Right hindlimb (tissue), 1 donor: ENCODE measurements around the gene ATP10A.

ENCODE experiments used
- DNase-seq: peaks from one replicate; pipeline ENCODE4 v3.0.0-alpha.2; 2018

The ATP10A gene

DNA sequence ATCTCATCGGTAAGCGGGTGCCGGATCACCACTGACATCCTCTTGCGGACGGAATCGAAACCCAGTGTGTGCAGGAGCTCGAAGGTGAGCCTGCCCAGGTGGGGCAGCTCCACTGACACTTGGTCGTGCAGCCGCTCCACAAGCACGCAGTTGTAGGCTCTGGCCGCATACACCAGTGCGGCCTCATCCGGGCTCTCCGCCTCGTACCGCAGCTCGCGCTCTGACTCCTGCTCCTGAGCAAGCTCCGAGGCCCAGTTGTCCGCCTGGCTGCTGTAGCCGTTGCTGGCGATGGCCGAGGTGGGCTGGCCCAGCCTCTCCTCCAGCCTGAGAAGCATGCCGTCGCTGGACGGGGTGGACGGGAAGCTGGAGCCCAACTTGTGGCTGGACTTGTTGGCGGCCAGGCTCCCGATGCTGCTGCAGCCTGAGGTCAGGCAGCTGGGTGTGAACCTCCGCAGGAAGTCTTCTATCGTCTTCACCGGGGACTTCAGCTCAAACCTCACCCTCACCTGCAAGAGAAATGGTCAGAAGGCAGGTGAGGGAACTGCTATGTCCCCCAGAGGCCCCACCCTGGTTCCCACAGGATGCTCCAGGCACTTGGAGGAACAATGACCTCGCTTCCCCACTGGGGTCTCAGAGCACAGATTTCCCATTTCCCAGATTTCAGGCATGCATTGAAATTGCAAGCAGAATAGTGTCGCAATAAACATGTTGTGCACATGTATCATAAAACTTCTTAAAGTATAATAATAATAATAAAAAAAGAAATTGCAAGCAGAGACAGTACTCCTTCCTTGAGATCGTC lies 149.2 kb downstream of the ATP10A start:
- DNase-seq: no peak

DNA sequence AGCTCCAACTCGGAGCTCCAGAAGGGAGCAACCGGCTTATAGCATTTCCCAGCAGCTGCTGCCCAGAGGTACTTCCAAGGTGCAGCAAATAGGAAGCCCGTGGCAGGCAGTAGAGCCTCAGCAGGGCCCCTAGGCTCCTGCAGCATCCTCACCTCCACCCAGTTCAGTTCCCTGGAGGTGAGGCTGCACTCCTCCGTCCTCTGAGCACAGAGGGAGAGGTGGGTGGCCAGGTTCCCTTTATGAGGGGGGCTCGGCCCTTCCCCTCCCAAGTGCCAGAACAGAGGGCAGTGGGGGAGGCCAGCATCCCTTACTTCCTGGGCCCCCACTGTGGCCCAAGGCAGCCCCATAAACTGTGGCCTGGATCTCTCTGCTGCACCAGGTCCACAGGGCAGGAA lies 150.2 kb downstream of the ATP10A start:
- no peak for DNase-seq

DNA sequence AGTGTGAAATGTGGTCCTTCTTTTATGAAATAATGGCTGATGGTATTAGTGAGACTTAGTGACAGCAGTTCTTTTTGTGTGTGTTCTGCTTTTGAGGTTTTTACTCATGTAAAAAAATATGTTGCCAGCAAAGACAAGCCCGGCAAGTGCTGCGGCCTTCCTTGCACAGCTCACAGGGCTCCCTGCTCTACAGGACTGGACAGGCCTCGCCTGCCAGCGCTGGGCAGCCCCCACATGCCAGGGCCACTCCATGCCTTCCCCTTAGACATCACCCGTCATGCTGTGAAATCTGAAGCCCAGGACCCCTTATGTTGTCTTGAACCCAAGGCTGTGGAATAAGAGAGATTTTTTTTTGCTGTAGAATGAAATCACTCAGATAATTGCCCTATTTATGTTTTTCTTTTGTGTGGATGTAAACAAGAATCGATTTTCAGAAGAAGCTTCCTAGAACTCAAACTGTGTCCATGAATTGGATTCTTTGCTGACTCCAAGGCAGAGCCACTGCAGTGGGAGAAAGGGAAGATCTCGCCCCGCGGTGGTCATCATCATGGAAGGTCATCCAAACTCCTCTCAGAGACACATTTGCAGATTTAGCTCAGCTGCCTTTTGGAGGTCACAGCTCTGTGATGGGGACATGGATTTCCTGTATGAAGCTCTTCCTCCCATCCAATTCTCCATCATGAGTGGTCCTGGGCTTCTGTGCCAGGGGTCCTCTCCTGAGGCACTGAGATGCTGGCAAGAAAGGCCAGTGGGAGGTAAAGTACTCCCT lies 150.8 kb downstream of the ATP10A start:
- no peak for DNase-seq

DNA sequence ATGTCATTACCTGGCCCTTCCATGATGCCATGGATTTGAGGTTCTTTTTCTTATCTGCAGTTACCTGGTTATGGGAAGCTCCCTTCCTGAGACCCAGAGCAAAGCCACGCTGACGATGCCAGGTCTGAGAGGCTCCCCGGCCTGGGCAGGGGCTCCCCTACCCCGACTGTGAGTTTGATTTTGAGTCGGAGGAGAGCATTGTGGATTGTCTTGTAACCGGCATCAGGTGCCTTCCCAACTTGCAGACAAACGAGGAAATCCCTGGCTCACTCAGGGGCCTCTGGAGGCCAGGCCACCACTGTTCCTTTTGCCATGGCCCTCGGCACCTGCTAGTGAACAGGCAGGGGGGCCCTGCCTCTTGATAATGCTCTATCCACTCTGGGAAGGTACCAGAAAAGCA lies 151.4 kb downstream of the ATP10A start:
- DNase-seq: no peak

DNA sequence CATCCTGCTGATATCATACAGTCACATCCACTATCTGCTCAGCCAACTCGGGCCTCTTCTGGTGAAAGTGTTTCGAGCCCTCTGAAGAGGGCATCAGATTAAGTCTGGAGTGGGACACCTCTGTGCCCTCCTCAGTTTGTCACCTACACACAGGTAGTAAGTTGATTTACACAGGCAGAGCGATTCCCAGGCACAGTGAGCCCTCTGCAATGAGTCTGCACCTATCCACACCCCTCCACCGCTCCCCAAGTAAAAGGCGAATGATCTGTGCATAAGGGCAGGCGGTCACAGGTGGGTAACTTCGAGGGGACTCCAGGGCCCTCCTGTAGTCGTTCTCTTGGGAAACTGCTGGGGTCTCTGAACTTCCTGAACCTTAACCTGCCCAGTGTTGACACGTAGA lies 152.0 kb downstream of the ATP10A start:
- no peak for DNase-seq

DNA sequence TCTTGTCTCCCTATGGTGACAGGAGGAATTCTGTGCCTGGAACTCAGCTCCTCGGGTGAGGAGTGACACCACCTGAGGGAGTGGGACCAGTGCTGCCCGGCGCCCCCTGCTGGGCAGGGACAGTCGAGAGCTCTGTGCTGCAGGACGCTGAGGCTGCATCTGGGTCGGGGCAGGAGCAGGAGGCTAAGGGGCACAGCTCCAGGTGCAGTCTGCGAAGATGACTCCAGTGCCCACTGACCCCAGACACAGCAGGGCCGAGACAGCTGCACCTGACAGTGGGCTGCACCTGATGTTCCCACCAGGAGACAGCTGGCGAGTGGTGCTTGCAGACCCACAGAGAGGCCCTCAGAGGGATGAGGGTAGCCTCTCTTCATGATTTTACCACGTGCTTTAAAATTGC lies 152.9 kb downstream of the ATP10A start:
- no peak for DNase-seq

DNA sequence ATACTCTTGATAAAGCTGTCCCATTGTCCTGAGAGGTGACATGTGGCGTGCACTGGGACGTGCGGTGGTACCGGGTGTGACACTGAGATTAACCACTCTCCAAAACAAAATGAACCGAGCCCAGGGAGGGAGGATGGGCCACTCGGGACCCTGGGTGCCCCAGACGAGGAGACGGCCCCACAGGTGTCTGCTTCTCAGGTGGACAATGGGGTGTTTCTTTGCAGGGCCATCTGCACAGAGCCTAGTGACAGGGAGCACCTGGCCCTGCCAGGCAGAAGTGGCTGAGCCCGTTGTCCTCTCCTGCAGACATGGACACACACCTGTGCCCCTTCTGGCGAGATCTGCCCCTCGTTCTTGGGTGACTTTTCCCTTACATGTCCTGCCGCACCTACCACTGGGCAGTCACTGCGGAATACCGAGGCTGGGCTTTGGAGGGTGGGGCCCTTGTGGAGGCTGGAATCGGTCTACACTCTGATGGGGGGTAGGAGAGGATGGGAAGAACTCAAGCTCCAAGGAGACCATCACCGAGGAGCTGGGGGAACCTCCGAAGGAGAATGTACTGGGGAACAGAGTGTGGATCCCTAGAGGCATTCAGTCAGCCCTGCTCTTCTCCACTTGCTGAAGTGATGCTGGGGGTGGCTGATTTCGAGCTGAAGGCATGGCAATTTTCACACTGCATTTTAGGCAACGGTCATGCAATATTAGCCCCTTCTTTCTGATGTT lies 153.5 kb downstream of the ATP10A start:
- no peak for DNase-seq

DNA sequence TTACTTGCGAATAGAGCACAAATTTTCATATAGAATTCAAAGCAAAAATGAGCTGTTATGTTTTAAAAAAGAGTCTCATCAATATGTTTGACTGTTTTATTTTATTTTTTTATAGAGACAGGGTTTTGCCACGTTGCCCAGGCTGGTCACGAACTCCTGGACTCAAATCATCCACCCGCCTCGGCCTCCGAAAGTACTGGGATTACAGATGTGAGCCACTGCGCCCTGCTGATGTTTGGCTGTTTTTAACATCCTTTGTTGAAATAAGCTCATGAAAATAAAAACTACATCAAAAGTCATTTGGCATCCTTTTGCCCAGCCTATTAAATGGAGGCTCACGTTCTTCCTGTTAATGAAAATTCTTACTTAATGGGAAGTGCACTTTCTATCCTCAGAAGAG lies 154.7 kb downstream of the ATP10A start:
- no peak for DNase-seq

DNA sequence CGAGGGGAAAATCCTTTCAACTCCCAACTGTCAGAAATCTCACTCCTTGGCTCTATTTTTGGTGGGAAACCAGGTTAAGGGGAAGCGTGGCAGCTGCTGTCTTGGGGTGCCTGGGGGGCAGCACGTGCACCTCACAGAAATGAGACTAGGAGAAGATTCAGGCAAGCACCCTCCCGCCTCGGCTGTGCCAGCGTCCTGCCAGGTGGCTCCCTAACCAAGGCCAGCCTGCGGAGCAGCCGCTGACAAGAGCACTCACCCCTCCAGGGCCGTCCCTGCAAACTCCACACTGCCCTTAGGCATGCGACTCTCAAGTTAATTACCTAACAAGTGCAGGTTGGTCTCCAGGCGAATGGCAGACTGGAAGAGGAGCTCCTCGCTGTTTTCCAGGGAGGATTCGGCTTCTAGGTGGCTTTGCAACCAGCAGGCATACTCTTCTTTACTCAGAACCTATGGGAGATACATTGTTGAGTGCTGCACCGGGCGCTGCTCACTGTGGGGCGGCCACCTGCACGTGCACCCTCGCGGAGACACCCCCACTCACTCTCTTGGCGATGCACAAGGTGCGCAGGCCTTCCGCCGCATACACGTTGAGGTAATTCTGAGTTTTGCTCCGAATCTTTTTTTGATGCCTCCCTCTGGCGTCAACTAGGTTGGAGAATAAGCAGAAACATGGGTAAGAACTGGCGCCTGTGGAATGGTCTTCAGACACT lies 155.3 kb downstream of the ATP10A start:
- DNase-seq: no peak

DNA sequence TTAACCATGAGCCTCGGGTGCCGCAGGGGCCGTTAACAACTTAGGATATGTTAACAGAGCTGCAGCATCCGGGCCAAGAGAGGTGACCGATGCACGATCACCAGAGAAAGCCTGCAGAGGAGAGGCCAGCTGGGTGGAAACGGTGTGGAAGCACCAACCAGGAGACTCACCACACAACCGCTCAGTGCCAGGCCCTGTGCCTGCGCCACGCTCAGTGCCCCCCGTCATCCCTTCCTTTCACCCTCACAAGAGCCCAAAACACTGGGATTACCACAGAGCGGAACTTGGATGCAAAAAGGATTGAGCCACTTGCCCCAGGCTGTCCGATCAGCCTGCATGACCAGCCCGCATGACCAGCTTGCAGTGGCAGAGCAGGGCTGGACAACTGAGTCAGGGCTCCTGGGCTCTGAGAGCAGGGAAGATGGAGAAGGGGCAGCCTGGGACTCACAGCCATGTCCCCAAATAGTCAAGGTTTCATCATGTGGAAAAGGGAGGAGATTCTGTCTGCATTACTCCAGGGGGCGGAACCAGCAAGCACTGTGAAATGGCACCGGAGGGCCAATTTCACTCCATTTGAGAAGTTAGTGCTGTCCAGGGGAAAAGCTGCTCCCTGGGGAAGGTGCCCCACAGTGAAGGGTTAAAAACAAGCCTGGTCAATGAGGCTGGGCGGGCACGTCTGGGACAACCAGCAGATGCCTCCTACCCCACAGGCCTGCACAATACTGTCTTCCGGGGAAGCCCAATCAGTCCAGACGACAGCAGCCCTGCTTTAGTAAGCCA lies 156.8 kb downstream of the ATP10A start:
- DNase-seq: no peak

DNA sequence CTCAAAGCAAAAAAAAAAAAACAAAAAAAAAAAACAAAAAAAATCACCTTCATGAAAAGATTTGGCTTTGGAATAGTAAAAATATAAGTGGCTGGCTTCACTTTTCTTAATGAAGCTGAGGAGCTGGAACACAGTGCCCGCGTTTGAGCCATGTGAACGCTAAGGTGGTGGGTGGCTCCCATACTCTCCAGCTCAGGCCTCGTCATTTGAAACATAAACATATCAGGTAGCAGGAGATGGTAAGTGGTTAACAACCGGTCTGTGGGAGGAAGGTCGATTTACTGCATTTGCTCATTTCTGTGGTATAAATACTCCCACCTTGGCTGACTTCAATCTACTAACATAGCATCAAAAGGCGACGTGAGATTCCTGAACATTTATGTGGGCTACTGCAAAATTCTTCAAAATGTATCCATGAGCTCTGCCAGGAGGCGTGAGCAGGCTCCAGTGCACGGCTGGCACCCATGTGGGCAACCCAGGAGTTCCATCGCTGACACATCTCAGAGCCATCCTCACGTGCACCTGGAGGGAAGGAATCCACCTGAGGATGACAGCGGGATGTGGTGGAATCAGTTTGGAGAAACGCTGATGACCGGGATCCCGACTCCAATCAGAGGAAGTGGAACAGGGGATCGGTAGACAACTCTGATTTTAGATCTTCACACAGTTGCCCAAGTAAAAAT lies 157.6 kb downstream of the ATP10A start:
- DNase-seq: no peak

DNA sequence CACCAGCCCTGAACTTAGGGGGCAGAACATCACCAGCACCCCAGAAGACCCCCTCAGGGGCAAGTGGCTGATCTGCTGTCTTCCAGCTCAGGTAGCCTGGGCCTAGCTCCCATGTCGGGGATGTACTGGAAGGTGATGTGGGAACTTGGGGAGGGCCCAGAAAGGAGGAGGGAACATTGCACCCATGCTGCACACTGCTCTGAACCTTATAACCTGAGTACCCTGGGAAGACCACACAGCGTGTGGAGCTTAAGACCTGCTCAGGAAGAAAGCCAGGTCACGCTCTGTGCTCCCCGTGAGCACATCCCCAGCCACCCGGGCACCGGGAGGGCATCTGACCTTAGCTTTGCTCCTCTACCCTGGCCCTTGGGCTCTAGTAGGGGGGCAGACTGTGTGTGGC lies 159.4 kb downstream of the ATP10A start:
- DNase-seq: no peak

DNA sequence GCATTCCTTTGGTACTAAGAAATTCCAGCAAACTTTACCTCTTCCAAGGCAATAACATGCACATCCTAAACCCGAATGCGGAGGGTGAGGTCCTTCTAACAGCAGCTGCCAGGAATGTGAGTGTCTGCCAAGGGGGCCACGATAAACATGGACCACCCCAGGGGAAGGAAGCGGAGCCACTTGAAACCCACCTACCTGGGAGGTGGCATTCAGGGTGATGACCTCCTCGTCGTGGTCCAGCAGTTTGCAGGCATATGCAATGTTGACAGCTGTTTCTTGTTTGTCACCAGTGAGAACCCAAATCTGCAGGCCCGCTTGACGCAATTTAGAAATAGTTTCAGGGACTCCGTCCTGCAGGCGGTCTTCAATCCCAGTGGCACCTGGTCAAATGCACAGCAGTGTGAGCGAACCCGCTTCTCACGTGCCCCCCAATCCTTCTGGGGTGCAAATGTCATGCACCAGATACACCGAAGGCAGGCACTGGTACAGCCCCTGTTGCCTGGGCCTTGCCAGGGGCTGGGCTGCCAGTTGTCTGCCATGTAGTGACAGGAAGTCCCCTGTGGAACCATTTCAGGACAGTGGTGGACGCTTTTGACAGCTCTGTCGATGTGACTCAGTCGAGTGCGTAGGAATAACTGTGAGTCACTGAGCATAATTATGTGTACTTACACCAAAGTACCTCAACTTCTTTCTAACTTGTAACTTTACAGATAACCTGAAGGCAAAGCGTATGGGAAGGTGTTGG lies 161.2 kb downstream of the ATP10A start:
- no peak for DNase-seq

DNA sequence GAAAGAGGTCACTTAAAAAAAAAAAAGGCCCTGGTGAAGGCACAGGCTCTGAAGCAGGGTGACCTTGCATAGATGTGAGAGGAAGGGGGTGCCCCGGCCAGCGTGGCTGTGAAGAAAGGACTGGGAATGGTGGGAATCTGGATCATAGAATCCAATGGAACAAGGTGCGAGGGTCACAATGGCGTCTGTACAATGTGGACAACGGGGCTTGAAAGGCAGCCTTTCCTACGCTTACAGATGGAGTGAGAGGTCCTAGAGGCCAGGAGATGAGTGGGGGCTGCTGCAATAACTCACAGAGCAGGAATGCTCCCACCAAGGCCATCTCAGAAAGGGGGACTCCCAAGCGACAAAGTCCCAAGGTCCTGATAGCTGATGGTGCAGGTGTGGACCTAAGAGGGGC lies 162.2 kb downstream of the ATP10A start:
- no peak for DNase-seq

DNA sequence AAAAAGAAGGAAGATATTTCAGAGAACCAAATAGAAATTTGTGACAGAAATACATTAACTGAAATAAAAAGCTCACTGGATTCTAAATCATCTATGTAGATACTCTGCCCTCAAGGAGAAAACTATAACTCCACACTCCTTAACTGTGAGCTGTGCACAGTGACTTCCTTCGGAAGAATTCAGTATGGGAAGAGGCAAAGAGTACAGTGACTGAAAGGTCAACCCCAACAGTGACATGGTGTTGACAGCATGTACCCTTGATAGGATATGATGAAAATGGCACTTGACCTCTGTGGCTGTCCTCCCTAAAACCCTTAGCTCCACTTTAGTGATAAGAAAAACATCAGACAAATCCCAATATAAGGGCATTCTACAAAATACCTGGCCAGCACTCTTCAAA lies 165.5 kb downstream of the ATP10A start:
- DNase-seq: no peak

DNA sequence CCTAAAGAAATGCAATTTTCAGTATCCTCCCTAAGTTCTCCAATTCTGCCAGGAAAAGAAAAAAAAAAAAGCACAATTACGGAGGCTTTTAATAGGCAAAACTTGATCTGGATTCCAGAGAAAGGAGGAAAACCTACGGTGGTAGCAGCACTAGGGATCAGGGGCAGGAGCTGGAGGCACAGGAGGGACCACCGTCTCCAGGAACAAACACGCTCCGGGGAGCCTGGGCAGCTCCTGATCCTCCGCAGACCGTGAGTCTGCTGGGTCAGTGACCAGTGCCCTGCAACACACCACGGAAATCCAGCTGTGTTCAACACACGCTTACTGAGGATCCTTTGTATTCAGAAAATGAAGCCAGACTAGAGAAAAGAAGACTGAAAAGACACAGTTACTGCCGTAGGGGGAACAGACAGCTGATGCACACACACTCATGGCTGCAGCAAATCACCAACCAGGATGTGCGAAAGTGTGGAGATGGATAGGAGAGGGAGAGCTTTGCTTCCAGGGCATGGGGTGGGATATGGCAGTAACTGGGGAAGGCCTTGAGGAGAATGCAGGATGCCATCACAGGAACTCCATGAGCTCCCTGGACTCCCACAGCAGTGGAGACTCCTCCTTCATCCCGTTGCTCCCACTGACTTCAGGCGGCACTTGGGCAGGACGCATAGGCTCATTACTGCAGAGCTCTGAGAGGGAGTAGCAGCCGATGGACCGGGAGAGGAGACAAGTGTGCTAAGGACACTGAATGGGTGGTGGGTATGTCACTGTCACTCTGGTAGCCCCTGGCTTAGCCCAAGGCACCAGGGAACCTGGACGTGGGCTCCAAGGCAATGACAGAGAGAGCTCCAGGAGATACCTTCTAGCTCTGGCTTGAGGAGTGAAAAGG lies 167.0 kb downstream of the ATP10A start:
- DNase-seq: no peak

DNA sequence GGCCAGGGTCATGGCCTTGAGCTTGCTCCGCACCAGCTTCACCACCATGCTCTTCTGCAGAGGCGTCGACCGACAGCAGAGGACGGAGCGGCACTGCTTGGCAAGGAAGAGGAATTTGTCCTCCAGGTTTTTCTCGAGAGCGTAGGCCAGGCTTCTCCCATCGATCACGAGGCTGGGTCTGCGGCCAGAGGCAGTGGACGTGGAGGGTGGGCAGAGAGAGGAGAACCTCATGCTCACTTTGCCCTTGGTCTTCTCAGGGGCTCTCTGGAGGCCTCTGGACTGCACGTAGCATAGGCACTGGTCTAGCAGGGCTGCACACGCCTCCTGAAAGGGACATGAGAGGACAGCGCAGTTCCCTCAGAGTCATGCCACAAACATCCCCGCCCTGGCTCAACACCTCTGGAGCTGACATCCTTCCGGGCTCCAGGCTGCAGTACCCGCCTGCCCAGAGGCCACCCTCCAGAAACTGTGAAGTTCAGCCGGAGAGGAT lies 168.3 kb downstream of the ATP10A start:
- DNase-seq: no peak

DNA sequence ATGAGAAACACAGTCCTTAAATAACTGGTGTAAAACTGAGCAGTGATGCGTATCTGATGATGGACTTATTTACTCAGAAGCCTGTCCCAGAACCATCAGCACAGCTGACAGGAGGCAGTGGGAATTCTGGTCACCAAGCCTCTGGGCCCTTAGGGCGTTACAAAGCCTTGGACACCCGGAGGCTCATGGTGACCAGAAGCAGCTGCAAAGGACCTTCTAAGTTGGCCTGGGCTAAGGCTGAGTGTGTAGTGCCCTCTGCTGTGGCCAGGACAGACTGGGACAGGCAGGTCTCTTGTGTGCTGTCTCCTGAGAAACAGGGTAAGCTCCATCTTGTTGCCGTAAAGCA lies 168.9 kb downstream of the ATP10A start:
- DNase-seq: no peak

DNA sequence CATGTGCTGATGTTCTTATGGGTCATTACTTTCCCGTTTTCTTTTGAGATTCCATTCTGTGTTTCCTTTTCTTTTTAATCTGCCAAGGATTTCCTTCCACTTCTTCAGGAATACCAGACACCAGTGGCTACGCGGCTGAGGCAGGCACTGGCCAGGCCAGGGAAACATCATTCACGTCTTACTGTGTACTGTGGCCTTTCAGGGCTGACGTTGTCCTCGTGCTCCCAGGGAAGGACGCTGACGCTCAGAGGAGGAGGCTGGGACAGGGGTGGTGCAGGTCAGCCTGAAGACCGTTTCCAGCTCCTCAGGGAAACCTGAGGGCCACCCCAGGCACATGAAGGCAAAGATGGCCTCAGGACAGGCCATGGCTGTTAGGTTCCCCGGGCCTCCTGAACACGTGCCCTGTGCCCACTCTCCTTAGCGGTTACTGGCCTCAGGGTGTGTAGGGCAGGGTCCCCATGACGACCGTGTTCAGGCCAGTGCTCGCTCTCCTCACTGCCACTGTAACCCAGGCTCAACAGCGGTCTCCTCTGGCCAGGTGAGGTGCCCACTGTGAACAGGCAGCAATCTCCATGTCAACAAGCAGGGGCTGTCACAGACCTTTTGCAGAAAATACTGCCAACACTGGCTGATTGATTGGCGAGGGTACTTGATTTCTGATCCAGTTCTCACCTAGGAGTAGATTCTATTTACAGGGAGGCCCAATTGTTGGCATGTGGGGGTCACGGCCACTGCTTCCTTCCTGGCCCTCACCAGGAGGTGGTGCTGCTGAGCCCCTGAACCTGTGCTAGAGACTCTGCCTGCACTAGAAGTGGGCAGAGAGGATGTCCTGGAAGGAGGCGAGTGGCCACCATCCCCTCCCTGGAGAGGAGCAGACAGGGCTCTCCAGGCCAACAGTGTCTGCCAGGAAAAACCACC lies 169.5 kb downstream of the ATP10A start:
- peak; percentile 54 for DNase-seq
